ENCODE measurements around the gene KRT78.

Gene KRT78

GRCh38 chr12:52794479-52795331 lies 54.1 kb downstream of the KRT78 start:
- DNase-seq = no peak

DNA sequence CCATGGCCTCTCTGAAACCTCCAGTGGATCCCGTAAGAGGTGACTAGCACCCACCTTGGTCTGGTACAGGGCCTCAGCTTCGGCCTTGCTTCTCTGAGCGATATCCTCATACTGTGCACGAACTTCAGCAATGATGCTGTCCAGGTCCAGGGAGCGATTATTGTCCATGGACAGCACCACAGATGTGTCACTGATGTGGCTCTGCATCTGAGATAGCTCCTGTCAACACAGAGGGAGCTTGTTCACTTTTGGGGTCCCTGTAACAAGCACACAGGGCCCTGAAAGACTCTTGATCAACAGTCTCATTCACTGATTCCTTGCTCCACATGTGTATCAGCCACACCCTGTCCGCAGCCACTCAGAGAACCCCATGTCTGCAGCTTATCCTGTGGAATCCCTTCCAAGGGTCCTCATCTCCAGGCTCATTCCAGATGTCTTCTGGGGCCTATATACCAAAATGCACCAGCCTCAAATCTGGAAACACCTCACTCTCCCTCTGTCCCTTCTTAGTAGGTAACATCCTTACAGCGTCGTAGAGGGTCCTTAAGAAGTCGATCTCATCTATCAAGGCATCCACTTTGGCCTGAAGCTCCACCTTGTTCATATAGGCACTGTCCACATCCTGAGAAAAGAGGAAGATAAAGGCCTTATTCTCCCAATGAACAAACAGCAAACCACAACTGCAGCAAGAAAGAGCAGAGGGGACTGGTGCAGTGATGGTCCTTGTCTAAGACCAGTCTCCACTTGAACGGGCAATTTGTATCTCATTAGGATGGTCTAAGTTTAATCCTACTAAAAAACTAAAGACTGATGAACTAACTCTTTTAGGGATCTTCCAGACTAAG lies 56.4 kb downstream of the KRT78 start:
- no peak for DNase-seq

DNA sequence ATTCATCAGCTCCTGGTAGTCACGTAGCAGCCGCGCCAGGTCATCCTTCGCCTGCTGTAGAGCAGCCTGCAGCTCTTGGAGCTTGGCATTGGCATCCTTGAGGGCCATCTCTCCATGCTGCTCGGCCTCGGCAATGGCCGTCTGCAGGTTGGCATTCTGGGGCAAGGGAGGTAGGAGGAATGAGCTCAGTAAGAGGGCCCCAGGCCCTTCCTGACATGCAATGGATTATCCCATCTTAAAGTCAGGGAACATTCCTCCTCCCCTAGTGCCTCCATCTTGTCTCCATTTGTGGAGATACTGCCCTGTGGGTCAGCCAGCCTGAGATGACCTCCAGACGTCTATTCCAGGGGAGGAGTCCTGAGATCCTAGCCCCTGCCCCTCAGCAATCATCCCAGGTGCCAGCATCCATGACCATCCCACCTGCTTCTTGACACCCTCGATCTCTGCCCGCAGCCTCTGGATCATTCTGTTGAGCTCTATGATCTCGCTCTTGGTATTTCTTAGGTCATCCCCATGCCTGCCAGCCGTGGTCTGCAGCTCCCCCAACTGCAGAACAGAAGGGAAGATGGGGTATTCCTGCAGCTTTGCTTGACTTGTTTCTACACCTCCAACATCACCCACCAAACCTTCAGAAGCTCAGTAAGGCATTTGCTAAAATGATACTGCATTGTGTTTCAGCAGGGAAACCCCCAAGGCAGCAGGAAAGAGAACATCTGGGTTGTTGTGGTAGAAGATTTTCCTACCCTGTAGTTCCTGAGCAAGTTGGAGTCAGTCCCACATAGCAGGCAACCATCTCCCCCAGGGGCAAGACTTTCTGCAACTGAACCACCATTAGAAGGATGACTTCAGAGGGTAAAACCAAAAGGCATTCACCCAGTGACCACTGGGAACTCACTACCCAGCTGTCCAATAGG lies 57.3 kb downstream of the KRT78 start:
- no peak for DNase-seq

GRCh38 chr12:52790427-52791270 lies 58.1 kb downstream of the KRT78 start:
- DNase-seq = no peak

- DNase-seq = no peak
These were observed 59.0 kb downstream of the KRT78 start for GRCh38 chr12:52789637-52790426.

- no peak for DNase-seq
These were observed 59.7 kb downstream of the KRT78 start for GRCh38 chr12:52788876-52789636.

- no peak for DNase-seq
These were observed 60.5 kb downstream of the KRT78 start for GRCh38 chr12:52788192-52788875.

All from activated CD4-positive, alpha-beta T cell treated with anti-CD3 and anti-CD28 coated beads, Interleukin-10, Interleukin-2, amounts not matched to agents 100 ng/mL and 50 ng/mL, durations not matched to agents 16 hours and 8 hours (primary cell).